NCI-H524 treated with DMSO at 0.1 percent for 48 hours (cell line): ENCODE data around the gene CDC42EP3.

Experiments
- DNase-seq: peaks from one replicate; lab custom pipeline; 2025; lab: John Stamatoyannopoulos, UW

The CDC42EP3 gene

DNA sequence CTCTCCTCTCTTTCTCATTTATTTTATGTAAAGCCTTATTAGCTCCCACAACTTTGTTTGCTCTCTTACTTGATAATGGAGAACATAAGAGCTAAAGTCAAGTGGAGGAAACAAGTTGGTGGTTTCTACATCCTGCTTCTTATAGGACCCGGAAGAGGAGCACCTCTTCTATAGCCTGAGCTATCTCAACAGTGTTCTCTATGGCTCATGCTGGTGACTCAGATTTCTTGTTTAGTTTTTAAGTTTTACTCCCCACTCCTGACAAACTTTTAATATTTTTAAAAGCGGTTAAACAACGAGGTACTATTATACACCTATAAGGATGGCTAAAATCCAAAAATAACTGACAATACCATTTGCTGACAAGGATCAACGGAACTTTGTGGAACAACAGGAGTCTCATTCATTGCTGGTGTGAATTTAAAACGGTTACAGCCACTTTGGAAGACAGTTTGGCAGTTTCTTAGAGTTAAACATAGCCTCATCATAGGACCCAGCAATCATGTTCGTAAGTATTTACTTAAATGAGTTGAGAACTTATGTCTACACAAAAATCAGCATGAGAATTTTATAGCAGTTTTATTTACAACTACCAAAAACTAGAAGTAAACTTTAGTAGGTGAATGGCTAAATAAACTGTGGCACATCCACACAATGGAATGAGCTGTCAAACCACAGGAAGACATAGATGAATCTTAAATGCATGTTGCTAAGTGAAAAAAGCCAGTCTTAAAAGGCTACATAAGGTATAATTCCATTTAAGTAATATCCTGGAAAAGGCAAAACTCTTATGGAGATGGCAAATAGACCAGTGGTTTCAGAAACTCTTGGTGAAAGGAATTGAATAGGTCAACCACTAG, 12.7 kb upstream of the CDC42EP3 start:
- DNase-seq = no peak

- DNase-seq = no peak
These were observed 11.8 kb upstream of the CDC42EP3 start for GRCh38 chr2:37683241-37683640.

GRCh38 chr2:37682473-37682872, 11.0 kb upstream of the CDC42EP3 start:
- DNase-seq = no peak

DNA sequence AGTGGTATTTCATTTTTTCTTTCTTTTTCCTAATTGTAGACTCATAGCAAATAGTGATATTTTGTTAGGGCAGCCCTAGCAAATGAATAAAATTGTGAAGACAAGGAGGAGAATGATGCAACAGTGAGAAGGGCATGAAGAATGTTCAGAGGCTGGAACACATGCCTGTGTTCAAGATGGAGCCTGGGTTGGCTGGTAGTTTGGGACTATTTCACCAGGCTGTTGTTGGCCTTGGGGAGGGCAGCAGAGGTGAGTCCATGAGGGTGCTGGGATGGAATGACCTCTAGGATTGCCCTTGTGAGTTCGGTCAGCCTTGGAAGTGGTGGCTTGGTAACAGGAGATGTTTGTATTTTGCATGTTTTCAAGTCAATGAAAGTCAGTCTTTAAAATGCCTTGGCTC, 10.1 kb upstream of the CDC42EP3 start:
- DNase-seq = no peak

GRCh38 chr2:37679072-37679695, 7.7 kb upstream of the CDC42EP3 start:
- DNase-seq = no peak

GRCh38 chr2:37676274-37676673, 4.8 kb upstream of the CDC42EP3 start:
- no peak for DNase-seq

DNA sequence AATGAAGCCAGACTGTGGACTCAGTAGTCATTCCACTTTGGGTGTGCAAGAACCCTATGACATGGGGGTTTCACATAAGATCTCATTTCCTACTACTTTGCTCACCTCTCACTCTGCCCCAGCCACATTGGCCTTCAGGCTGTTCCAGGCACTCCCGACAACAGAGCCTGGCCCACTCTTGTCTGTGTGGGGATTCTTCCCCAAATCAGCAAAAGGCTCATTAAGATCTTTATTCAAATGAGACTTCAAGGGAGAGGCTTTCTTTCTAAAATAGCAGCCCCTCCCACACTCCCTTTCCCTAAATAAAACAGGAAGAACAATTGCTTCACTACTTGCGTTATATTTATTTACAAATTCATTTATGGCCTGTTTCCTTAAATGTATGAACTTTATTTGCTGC, 3.5 kb upstream of the CDC42EP3 start:
- no peak for DNase-seq

- no peak for DNase-seq
These were observed 1.4 kb upstream of the CDC42EP3 start for GRCh38 chr2:37672870-37673184.

DNA sequence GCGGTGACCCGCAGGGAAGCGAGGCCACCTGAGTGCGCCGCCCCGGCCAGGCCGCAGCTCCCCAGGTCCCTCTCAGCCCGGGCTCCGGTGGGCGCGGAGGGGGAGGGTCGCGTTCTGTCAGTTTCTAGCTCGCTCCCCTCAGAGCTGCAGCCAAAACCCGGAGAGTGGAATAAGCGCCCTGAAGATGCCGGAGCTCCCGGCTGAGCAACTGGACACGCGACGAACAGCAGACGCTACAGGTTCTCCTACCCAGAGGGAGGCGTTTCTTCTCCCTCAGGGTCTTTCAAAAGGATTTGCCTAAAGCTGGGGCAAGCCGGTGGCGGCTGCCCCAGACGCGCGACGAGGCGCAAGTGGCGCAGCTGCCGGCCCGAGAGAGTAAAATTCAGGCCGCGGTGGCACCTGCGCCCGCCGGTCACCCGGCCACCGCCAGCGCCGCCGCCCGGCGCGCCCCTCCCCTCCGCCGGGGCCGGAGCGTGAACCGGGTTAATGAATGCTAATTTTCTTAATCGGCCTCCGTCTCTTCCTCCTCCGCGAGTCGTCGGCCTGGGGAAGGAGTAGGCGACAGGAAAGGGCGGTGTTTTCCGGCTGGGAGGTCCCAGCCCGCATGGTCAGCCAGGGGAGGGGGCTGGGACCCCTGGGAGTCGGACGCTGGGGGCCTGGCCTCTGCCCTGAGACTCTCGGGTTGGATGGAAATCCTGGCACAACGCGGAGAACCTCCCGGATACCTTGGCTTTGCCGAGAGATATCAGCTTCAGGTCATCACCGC, 845 bp upstream of the CDC42EP3 start:
- DNase-seq = peak; percentile 67

DNA sequence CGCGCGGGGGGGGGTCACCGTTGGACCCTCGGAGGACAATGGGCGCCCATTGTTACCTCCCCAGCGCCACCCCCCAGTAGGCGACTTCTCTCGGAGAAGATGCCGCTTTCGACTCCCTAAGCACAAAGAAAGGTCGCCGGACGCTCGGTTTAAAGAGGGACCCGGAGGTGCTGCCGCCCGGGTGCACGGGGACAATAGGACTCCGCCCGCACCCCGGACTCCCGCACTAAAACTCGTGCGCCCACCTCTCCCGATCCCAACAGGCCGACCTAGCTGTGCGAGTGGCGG, 318 bp upstream of the CDC42EP3 start:
- DNase-seq = no peak

GRCh38 chr2:37670378-37671008, 949 bp downstream of the CDC42EP3 start:
- no peak for DNase-seq

DNA sequence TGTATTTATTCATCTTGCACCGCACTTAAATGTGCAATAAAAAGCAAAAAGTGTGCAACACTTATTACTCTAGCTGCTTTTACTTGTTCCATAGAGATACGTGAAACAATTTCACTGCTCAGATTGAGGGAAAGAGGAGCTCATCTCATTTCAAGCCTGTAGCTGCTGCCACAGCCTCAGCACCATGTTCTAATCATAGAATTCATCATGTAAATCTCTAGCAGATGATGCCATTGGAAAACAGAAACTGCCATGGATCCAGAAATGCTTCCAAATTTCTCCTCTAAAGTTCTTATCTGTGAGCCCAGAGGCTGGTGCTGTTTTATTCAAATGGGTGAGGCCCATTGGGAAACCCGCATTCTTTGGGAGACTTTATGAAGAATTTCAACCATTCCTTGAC, 2.0 kb downstream of the CDC42EP3 start:
- DNase-seq = no peak

DNA sequence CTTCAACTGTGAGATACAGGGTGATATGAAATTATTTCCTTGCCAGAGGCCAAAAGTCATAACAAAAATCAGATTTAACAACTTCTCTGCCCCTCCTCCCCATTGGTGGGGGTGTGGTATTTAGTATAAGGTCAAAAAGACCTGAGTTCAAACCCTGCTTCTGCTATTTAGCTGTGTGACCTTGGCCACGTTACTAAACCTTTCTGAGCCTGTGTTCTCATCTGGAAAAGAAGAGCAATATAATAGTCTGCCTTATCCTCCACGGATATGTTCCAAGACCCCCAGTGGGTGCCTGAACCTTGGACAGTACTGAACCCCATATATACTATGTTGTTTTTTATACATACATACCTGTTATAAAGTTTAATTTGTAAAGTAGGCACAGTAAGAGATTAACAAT, 3.7 kb downstream of the CDC42EP3 start:
- no peak for DNase-seq

DNA sequence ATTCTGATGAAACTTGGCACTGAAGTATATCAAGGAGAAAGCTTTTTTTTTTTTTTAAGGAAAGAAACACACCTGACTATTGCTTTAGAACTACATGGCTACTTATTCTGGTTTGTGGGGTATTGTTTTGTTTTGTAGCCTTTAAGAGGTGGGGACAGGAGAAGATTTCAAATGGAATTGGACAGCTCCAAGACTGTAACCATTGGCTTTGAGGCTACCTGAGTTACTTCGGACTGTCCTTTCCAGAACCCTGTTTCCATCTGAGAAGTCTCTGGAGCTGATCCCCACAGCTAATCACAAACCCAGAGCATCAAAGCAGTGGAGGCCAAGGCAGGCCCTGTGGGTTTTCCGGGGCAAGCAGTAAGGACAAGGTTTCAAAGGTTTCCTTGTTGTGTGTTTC, 4.7 kb downstream of the CDC42EP3 start:
- no peak for DNase-seq

DNA sequence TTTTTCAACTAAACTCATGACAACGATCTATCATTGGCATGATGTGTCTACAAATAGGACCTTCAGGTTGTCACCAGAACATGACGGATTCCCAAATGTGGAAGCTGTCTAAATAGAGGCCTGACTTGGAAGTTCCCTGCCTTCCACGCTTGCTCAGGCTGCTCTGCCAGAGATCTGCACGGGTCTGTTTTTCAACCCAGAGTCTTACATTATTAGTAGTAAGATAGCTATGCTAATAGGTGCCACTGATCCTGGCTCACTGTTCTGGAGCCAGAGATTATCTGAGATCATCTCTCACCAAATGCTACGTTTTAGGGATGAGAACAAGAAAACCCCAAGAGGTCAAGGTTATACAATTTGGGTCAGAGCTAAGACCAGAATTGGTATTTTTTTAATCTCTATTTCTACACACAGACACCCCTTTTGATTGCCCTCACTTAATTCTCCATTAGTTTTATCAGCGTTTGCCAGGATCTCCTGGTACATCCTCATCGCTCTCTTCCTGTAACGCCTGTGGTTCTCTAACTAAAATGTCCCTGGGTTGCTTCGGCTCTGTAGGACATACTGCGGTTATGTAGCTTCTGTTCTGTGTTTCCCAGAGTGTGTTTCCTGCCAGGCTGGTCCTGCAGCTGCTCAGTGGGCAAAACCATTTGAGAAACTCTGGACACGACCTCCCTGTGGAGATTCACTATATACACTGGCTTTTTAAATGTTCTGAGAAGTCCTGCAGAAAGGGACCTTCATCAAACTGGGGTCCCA, 5.7 kb downstream of the CDC42EP3 start:
- DNase-seq = no peak

DNA sequence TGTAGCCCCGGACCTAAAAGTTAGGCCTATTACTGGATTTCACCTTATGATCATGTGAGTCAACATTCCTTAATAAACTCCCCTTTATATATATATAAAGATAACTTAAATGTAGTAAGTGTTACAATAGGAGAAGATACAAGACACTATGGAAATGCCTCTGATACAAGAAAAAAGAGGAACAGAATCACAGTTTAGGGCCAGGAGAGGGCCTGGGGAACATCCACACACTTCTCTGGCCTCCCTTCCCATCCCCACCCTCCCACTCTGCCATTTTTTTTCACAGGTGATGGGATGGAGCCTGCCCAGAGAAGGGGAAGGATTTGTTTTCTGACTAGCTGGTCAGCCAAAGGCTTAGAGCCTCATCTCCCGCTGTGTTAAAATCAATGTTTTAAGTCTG, 6.4 kb downstream of the CDC42EP3 start:
- DNase-seq = no peak

DNA sequence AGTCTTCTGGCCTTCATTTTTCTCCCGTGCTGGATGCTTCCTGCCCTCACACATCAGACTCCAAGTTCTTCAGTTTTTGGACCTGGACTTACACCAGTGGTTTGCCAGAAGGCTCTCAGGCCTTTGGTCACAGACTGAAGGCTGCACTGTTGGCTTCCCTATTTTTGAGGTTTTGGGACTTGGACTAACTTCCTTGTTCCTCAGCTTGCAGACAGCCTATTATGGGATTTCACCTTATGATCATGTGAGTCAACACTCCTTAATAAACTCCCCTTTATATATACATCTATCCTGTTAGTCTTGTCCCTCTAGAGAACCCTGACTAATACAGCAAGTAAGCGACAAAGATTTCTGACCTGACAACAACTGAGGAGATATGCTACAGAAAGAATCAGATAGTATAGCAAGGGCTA, 7.2 kb downstream of the CDC42EP3 start:
- no peak for DNase-seq

DNA sequence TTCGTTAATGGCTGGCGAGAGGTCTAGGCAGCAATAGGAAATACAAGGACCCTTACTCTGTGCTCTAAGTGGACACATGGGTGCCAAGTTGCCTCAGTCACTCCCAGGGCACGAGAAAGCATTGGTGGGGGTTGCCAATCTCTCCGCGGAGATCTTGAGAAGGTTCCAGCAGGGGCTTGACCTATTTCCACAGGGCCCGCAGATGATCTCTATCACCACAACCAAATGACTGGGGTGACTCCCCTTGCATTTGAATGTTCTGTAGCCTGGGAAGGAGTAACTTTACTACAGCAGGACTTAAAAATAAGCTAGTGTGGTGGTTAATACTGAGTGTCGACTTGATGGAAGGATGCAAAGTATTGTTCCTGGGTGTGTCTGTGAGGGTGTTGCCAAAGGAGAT, 8.1 kb downstream of the CDC42EP3 start:
- no peak for DNase-seq

GRCh38 chr2:37659723-37660122, 11.7 kb downstream of the CDC42EP3 start:
- no peak for DNase-seq

DNA sequence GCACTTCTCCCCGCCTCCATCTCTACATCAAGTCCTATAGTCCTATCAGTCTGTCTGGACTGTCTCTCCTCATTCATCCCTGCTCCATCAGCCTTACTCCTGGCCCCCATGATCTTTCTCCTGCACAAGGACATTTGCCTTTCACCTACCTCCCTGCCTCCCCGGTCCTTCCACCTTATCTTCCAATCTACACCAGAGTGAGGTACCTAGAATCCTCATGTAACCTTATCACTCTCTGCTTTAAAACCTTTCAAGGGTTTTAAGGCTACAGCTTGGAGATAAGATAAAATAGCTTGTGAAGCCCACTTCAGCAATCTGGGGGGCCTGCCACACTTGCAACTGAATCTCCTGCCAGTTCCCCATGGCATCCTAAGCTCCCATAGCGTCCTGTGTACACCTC, 12.8 kb downstream of the CDC42EP3 start:
- no peak for DNase-seq

GRCh38 chr2:37657471-37657870, 14.0 kb downstream of the CDC42EP3 start:
- no peak for DNase-seq
